CD4-positive, alpha-beta T cell (primary cell): ENCODE measurements around the gene DRAM1. TPM values are rescaled to one million over a fixed set of nuclear protein-coding genes. Genes with fewer than 3 reads are reported as not detected.

ENCODE experiments used
- ATAC-seq: fragments of 200-7000 bp; cut with Tn5 transposase; one replicate; pipeline ENCODE4 v1.10.0; 2022; ENCODE audit warnings: mild to moderate bottlenecking; ENCODE audit not compliant: poor library complexity
- CTCF ChIA-PET: fragments of 350-600 bp; sonication (Branson Sonifier 250); formaldehyde crosslinking; loops from one replicate; lab custom pipeline; 2021; ENCODE audit warnings: antibody characterized with exemption, inconsistent platforms; lab: Charles Lee
- POLR2A ChIA-PET: fragments of 350-600 bp; sonication (Branson Sonifier 250); formaldehyde crosslinking; loops from one replicate; lab custom pipeline; 2021; ENCODE audit warnings: antibody characterized with exemption, inconsistent platforms; lab: Charles Lee
- DNase-seq, 14 experiments: peaks; one replicate each; pipeline ENCODE4 v3.0.0-alpha.2; 2013 to 2020; ENCODE audit warnings: mixed read lengths in 2 of 14
- H3K27ac ChIP-seq, 2 donors: one replicate each; pipeline versions ENCODE4 v1.5.1 to v1.7.0; 2013; ENCODE audit warnings: low read length in 2 of 2, low read depth in 1 of 2, mild to moderate bottlenecking in 1 of 2
- H3K27me3 ChIP-seq, 2 experiments: 1 replicate in 1 of 2; 2 replicates in 1 of 2; pipeline versions ENCODE4 v1.6.1 to v1.7.0; 2013; ENCODE audit warnings: low read length in 2 of 2, control low read depth in 1 of 2, mild to moderate bottlenecking in 1 of 2, moderate library complexity in 1 of 2; ENCODE audit not compliant: insufficient read depth in 2 of 2, control insufficient read depth in 1 of 2
- H3K36me3 ChIP-seq: one replicate; pipeline ENCODE4 v1.6.1; 2013; ENCODE audit warnings: low read length, control low read depth; ENCODE audit not compliant: insufficient read depth
- H3K4me1 ChIP-seq: one replicate; pipeline ENCODE4 v1.6.1; 2013; ENCODE audit warnings: low read length, control low read depth; ENCODE audit not compliant: insufficient read depth
- H3K4me3 ChIP-seq: one replicate; pipeline ENCODE4 v1.5.1; 2013; ENCODE audit warnings: mild to moderate bottlenecking, low read length, moderate library complexity
- H3K9me3 ChIP-seq, 2 experiments: 1 replicate in 1 of 2; 2 replicates in 1 of 2; pipeline versions ENCODE4 v1.6.1 to v1.7.0; 2013; ENCODE audit warnings: low read length in 2 of 2, mild to moderate bottlenecking in 2 of 2, control low read depth in 1 of 2, moderate library complexity in 1 of 2; ENCODE audit not compliant: control insufficient read depth in 1 of 2, insufficient read depth in 1 of 2
- H3K27ac Mint-ChIP-seq: one replicate; pipeline ENCODE4 v1.8.0; 2020; ENCODE audit warnings: mixed read lengths
- H3K27me3 Mint-ChIP-seq: one replicate; pipeline ENCODE4 v1.8.0; 2021; ENCODE audit warnings: mixed read lengths
- H3K36me3 Mint-ChIP-seq: one replicate; pipeline ENCODE4 v1.8.0; 2021; ENCODE audit warnings: low read depth, mixed read lengths
- H3K4me1 Mint-ChIP-seq: one replicate; pipeline ENCODE4 v1.8.0; 2021; ENCODE audit warnings: low read depth, mixed read lengths
- H3K4me3 Mint-ChIP-seq: one replicate; pipeline ENCODE4 v1.8.0; 2020; ENCODE audit warnings: mild to moderate bottlenecking, mixed read lengths
- H3K9me3 Mint-ChIP-seq: one replicate; pipeline ENCODE4 v1.8.0; 2020; ENCODE audit warnings: mixed read lengths
- intact Hi-C, 2 experiments: fragments of 100-400 bp; cut with DNase I in 1 of 2; cut with micrococcal nuclease in 1 of 2; formaldehyde crosslinking; loops; one replicate each; pipeline versions ENCODE4 v1.15.1 to v1.9.0; 2023 to 2025; cut with DNase I, micrococcal nuclease
- total RNA-seq, 174 experiments: library from RNA in 2 of 174; stranded (reverse) in 2 of 174; gene quantifications; one replicate each; pipeline ENCODE4 v1.2.3 and lab custom pipeline; 2021 to 2026
- TF ChIP-seq, protein P1 (sequence below): fragments of 200-600 bp; IDR thresholded peaks from one replicate; pipeline ENCODE4 v1.8.0; 2022; ENCODE audit warnings: antibody characterized with exemption, mild to moderate bottlenecking

DRAM1 gene
- total RNA-seq, 2 experiments from 2014 or later: 1.3 to 1.6 TPM

DNA sequence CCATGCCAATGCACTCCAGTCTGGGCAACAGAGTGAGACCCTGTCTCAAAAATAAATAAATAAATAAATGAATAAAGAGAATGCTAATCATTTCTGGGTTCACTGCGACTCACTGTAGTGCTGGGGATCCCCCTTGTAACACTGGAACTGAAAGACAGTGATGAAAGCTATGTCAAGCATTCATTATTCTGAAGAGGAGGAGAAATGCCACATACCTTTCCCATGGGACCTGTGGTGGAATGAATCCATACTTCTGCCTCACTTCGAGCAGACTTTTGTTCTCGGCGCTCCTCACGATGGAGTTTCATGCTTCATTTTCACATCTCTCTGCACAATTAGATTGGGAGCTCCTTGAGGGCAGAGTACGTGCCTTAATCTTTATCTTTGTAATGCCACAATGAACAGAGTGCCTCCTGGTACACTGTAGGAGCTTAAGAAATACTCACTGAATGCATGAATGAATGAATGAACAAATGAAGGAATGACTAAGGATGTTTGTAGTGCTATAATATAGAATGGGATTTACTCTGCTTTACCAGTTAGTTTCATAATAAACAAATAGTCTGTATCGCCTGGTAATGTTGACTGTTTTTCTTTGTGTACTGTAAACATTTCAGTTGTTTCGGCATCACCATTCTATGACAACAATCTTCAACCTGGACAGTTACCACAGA, 45.8 kb downstream of the DRAM1 start:
- ChIA-PET CTCF (no interaction called here), POLR2A (no interaction called here)
- peaks cover 5% of the 10 kb centered on the region for H3K27me3 Mint-ChIP-seq
- Histone ChIP-seq H3K4me1 (no peaks in the 10 kb centered on the region), H3K9me3 (no peaks in the 10 kb centered on the region), H3K4me3 (no peak overlapping the region), H3K36me3 (no peaks in the 10 kb centered on the region), H3K27me3 (no peaks in the 10 kb centered on the region), H3K27ac (no peak overlapping the region)
- no peaks in the 10 kb centered on the region for H3K36me3 Mint-ChIP-seq
- no peak overlapping the region for H3K4me3 Mint-ChIP-seq
- ATAC-seq (no peak), DNase-seq (no peak)
- TF ChIP-seq, protein P1, sequence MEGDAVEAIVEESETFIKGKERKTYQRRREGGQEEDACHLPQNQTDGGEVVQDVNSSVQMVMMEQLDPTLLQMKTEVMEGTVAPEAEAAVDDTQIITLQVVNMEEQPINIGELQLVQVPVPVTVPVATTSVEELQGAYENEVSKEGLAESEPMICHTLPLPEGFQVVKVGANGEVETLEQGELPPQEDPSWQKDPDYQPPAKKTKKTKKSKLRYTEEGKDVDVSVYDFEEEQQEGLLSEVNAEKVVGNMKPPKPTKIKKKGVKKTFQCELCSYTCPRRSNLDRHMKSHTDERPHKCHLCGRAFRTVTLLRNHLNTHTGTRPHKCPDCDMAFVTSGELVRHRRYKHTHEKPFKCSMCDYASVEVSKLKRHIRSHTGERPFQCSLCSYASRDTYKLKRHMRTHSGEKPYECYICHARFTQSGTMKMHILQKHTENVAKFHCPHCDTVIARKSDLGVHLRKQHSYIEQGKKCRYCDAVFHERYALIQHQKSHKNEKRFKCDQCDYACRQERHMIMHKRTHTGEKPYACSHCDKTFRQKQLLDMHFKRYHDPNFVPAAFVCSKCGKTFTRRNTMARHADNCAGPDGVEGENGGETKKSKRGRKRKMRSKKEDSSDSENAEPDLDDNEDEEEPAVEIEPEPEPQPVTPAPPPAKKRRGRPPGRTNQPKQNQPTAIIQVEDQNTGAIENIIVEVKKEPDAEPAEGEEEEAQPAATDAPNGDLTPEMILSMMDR: no peak
- no peak overlapping the region for H3K27ac Mint-ChIP-seq
- no peaks in the 10 kb centered on the region for H3K4me1 Mint-ChIP-seq
- intact Hi-C loops: no loop called here
- H3K9me3 Mint-ChIP-seq: no peaks in the 10 kb centered on the region

DNA sequence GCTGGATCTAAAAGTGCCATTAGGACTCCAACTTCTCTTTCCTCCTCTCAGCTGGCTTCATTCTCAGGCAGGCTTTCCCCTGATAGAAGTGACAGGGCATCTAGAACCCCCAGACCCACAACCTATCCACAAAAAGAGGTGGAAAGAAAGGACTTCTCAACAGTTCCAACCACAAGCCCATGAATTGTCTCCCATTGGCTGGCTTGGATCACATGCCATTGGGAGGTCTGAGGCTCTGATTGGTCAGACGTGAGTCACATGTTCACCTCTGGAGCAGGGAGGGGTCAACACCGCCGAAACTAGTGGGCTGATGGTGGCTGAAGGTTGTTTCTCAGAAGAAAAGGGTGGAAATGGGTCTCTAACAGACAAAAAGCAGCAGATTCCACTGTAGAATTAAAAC, 47.2 kb downstream of the DRAM1 start:
- no peak overlapping the region for H3K4me3 ChIP-seq
- DNase-seq (peak in 1 of 14 experiments; percentile 26), ATAC-seq (no peak)
- no peaks in the 10 kb centered on the region for H3K36me3 Mint-ChIP-seq
- TF ChIP-seq, protein P1: no peak
- no peak overlapping the region for H3K27ac Mint-ChIP-seq
- no peak overlapping the region for H3K4me3 Mint-ChIP-seq
- ChIA-PET CTCF (no interaction called here), POLR2A (no interaction called here)
- H3K27me3 Mint-ChIP-seq: peaks cover 5% of the 10 kb centered on the region
- H3K9me3 ChIP-seq: no peaks in the 10 kb centered on the region
- intact Hi-C loops: no loop called here
- no peaks in the 10 kb centered on the region for H3K27me3 ChIP-seq
- H3K4me1 Mint-ChIP-seq: no peaks in the 10 kb centered on the region
- H3K36me3 ChIP-seq: no peaks in the 10 kb centered on the region
- no peaks in the 10 kb centered on the region for H3K4me1 ChIP-seq
- H3K27ac ChIP-seq: no peak overlapping the region
- H3K9me3 Mint-ChIP-seq: no peaks in the 10 kb centered on the region

DNA sequence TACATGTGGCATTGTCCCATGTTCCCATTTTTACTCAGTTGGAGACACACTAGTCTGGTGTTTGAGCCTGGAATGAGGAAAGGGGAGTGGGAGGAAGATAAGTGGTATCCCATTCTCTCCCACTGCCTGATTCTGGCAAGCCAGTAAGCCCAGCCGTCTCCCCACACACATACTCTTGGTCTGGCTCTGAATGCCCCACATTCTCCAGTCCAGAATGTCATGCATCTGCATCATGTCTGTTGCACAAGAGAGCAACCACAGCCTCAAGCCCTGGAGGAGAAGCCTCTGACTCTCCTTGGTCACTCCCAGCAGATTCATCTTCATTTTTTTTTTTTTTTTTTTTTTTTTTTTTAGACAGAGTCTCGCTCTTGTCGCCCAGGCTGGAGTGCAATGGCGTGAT, 48.0 kb downstream of the DRAM1 start:
- DNase-seq: peak in 2 of 14 experiments; percentile 44 to 60
- Histone ChIP-seq H3K27ac (no peak overlapping the region), H3K4me1 (no peaks in the 10 kb centered on the region), H3K4me3 (no peak overlapping the region), H3K9me3 (no peaks in the 10 kb centered on the region), H3K27me3 (no peaks in the 10 kb centered on the region), H3K36me3 (no peaks in the 10 kb centered on the region)
- Mint-ChIP-seq H3K27ac (no peak overlapping the region), H3K4me3 (no peak overlapping the region), H3K9me3 (no peaks in the 10 kb centered on the region), H3K27me3 (peaks cover 5% of the 10 kb centered on the region), H3K36me3 (no peaks in the 10 kb centered on the region), H3K4me1 (no peaks in the 10 kb centered on the region)
- CTCF ChIA-PET: no interaction called here
- intact Hi-C loops: no loop called here
- POLR2A ChIA-PET: no interaction called here
- TF ChIP-seq, protein P1: no peak
- ATAC-seq: no peak
